Limb (tissue), 2 donors: ENCODE results near the gene MIAT.

Source experiments
- DNase-seq, 2 donors: peaks; one replicate each; pipeline ENCODE4 v3.0.0-alpha.2; 2016; ENCODE audit errors: extremely low spot score in 2 of 2

Gene MIAT

DNA sequence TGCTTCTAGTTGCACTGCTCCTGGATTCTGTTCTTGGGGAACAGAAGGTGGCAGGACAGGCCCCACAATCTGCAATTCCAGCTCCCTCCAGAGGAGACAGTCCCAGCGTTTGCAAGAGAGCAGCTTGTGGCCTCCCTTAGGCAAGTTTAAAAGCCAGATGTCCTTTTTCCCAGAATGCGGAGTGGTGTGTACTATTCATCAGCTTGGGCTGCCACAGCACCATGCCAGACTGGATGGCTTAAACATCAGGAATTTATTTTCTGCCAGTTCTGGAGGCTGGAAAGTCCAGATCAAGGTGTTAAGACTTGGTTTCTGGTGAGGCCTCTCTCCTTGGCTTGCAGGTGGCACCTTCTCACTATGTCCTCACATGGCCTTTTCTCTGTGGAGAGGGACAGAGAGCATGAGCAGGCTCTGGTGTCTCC is 11.7 kb downstream of the MIAT start:
- no peak for DNase-seq

GRCh38 chr22:26670459-26670858 is 13.1 kb downstream of the MIAT start:
- DNase-seq = no peak

GRCh38 chr22:26671317-26672059 is 14.1 kb downstream of the MIAT start:
- DNase-seq = no peak

DNA sequence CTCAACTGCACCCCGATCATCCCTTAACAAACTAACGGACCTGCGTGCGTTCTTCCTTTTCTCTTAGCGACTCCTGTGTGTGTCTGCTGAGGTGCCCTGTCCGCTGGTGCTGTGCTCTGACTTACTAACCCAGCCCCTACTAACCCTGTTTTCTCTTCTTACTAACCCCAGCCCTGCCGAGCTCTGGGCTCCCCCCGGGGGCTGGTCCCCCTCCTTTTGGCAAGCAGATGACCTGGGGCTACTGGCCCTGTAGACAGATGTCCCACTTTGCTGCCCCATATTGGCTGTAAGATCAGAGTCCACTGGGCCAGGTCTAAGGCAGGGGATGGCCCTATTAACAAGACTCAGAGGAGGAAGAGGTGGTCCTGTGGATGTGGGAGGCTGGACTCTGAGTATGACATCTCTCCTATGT is 14.7 kb downstream of the MIAT start:
- DNase-seq = no peak

DNA sequence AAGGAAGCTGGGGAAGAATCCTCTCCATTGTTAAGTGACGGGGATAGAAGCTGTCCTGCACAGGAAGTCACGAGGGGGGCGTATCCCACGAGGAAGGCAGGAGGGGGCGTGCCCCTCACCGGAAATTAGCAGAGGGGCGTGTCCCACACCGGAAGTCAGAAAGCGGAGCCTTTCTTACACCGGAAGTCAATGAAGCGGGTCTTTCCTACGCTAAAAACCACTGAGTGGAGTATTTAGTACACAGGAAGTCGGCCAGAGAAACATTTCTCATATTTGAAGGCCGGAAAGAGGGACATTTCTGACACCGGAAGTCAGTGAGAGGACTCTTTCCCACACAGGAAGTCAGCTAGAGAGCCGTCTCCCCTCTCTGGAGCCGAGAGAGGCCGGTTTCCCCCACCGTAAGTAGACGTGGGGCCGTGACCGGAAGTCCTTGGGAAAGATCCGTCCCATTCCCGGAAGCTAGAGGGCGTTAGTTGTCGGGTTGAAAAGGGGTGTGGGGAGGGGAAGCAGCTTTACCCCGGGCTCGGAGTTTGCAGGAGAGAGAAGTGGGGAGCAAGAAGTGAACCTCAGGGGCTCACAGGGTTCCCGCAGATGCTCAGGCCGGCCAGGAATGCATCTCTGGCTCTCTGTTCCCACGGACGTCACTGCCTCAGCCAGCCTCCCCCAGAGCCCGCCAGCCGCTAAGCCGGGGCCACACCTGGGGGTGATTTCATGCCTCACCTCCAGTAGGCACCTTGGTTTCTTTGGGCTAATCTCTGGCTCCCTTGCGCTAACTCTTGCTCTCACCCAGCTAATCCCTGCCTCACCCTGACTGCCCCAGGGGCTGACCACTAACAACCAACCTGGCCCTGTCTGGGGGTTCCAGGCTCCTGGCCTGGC is 15.4 kb downstream of the MIAT start:
- DNase-seq = peak; percentile 95 to 96

DNA sequence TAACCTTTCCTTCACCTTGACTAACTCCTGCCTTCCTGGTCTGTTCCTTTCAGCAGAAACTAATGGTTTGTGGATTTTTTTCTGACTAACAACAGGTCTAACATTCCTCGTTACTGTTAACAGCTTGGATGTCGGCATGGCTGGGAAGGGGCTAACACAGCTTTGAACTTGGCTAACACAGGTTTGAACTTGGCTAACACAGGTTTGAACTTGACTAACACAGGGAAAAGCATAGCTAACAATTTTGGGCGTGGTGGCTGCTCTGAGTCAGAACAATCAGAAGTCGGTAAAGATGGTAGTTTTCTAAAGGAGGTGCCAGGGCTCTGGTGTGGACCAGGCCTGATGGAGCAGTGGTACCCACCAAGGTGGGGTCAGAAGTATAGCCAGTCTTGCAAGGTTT is 16.1 kb downstream of the MIAT start:
- DNase-seq = no peak

- no peak for DNase-seq
Measured at GRCh38 chr22:26674211-26675190, 17.1 kb downstream of the MIAT start.

GRCh38 chr22:26675687-26676268 is 18.4 kb downstream of the MIAT start:
- DNase-seq = no peak

DNA sequence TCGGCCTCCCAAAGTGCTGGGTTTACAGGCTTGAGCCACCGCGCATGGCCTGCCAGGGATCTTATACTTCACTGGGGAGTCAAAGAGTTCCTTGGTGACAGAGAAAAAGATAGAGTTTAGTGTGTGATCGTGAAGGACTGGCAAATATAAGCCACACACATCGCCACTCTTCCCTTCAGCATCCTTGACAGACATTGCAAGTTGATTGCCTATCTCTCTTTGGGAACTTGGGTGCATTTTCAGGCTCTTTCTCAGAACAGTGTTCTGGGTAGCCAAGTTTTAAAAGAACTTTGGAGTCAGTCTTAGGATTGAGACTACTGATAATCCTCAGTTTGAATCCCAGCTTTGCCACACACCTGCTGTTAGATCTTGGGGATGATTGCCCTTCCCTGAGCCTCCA is 19.8 kb downstream of the MIAT start:
- no peak for DNase-seq

- peak; percentile 57 to 87 for DNase-seq
Measured at GRCh38 chr22:26679003-26679629, 21.7 kb downstream of the MIAT start.

DNA sequence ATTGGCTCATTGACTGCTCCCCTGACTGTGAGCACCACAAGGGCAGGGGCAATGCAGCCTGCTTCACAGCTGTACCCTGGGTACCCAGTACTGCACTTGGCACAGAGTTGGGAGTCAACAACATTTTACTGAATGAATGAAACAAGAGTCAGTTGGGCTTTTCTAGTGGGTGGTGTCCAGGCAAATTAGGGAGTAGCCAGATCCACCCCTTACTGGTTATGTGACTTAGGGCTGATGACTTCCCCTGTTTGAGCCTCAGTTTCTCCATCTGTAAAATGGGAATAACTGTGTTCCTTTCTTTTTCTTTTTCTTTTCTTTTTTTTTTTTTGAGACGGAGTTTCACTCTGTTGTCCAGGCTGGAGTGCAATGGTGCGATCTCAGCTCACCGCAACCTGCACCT is 23.1 kb downstream of the MIAT start:
- DNase-seq = no peak

- peak in 1 of 2 donors; percentile 28 for DNase-seq
Measured at GRCh38 chr22:26681395-26681821, 24.0 kb downstream of the MIAT start.

- DNase-seq = no peak
Measured at GRCh38 chr22:26684168-26684567, 26.8 kb downstream of the MIAT start.

- DNase-seq = no peak
Measured at GRCh38 chr22:26685601-26686000, 28.2 kb downstream of the MIAT start.

- no peak for DNase-seq
Measured at GRCh38 chr22:26687439-26687838, 30.1 kb downstream of the MIAT start.

GRCh38 chr22:26689513-26690301 is 32.3 kb downstream of the MIAT start:
- no peak for DNase-seq

DNA sequence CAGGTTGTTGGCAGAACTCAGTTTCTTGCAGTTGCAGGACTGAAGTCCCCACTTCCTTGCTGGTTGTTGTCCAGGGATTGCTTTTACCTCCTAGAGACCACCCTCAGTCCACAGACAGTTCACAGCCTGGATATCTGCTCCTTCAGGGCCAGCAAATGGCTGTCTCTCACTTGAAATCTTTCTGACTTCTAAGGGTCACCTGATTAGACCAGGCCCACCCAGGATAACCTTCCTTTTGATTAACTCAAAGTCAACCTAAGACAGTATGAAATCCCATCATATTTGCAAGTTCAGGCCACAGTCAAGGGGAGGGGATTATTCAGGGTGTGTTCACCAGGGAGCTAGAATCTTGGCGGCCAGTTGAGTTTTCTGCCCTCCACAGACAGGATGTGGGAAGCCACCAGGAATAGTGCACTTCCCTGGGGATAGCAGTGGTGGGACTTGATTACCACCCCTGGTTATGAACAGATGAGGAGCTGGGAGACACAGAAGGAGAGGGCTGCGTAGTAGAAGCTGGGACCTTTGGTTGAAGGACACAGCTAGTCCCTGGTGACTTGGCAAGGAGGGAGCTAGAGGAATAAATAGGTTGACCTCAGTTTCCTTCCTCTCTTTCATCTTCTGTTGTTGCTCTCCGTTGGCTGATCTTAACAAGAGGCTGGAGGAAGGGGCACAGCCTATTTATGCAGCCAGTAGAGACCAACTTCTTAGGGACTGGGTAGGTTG is 33.4 kb downstream of the MIAT start:
- no peak for DNase-seq

- no peak for DNase-seq
Measured at GRCh38 chr22:26691377-26691716, 34.0 kb downstream of the MIAT start.

DNA sequence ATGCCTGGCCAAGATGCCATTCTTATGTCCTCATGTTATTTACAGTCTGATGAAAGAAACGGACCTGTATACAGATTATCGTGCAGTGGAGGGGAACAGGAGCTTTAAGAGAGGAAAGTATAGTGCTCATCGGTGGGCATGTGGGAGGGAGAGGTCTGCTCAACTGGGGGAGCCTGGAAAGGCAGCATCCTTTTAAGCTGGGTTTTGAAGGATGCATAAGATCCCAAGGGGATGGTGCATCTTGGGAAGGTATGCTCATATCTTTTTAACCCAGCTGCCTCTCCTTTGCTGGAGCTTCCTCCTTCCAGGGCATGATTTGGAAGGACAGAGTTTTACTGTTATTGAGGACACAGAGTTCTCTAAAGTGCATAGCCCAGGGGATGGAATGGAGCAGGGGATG is 34.8 kb downstream of the MIAT start:
- DNase-seq = no peak
